GM23338 (cell line): ENCODE data around the gene GDPD5. TPM values are rescaled to one million over a fixed set of nuclear protein-coding genes. Genes with fewer than 3 reads are reported as not detected.

Experiments
- ATAC-seq: fragments of 200-7000 bp; cut with Tn5 transposase; 3 replicates; pipeline ENCODE4 v1.9.1; 2020
- DNase-seq: peaks from one replicate; pipeline ENCODE4 v3.0.0-alpha.2; 2015; ENCODE audit warnings: low spot score
- H2AFZ ChIP-seq: fragments of 200-600 bp; sonication (generic); 2 replicates; pipeline ENCODE4 v1.8.0; 2016; ENCODE audit warnings: antibody characterized with exemption, mild to moderate bottlenecking, moderate library complexity
- H3F3A ChIP-seq: fragments of 200-600 bp; sonication (generic); replicated peaks from 2 replicates; pipeline ENCODE4 v1.8.0; 2017; ENCODE audit warnings: antibody characterized with exemption, mixed run types, low read depth
- H3K27ac ChIP-seq: fragments of 200-600 bp; sonication (generic); 2 replicates; pipeline ENCODE4 v1.6.1; 2016; ENCODE audit warnings: low read depth
- H3K27me3 ChIP-seq: fragments of 200-600 bp; sonication (generic); 2 replicates; pipeline ENCODE4 v1.8.0; 2016; ENCODE audit warnings: mild to moderate bottlenecking, mixed run types, moderate library complexity; ENCODE audit not compliant: insufficient read depth
- H3K36me3 ChIP-seq: fragments of 200-600 bp; sonication (generic); 2 replicates; pipeline ENCODE4 v1.8.0; 2016; ENCODE audit warnings: mild to moderate bottlenecking; ENCODE audit not compliant: insufficient read depth
- H3K4me1 ChIP-seq: fragments of 200-600 bp; sonication (generic); 2 replicates; pipeline ENCODE4 v1.8.0; 2016; ENCODE audit warnings: mild to moderate bottlenecking, moderate library complexity; ENCODE audit not compliant: insufficient read depth
- H3K4me2 ChIP-seq: fragments of 200-600 bp; sonication (generic); 2 replicates; pipeline ENCODE4 v1.7.1; 2017; ENCODE audit warnings: mixed run types
- H3K4me3 ChIP-seq: fragments of 200-600 bp; sonication (generic); 2 replicates; pipeline ENCODE4 v1.6.1; 2016; ENCODE audit warnings: mixed run types
- H3K79me2 ChIP-seq: fragments of 200-600 bp; sonication (generic); replicated peaks from 2 replicates; pipeline ENCODE4 v1.8.0; 2017; ENCODE audit warnings: mild to moderate bottlenecking; ENCODE audit not compliant: insufficient read depth
- H3K9me2 ChIP-seq: fragments of 200-600 bp; sonication (generic); 2 replicates; pipeline ENCODE4 v1.8.0; 2017; ENCODE audit not compliant: insufficient read depth
- H4K20me1 ChIP-seq: fragments of 200-600 bp; sonication (generic); replicated peaks from 2 replicates; pipeline ENCODE4 v1.8.0; 2017; ENCODE audit warnings: mild to moderate bottlenecking; ENCODE audit not compliant: insufficient read depth
- H3K27ac Mint-ChIP-seq: 2 replicates; pipeline ENCODE4 v1.8.0; 2020; ENCODE audit warnings: inconsistent platforms, mild to moderate bottlenecking, moderate library complexity, mixed read lengths
- H3K27me3 Mint-ChIP-seq: 3 replicates; pipeline ENCODE4 v1.8.0; 2022; ENCODE audit warnings: low read depth, mild to moderate bottlenecking, moderate library complexity, mixed read lengths, inconsistent platforms; ENCODE audit not compliant: insufficient read depth, poor library complexity
- H3K36me3 Mint-ChIP-seq: 3 replicates; pipeline ENCODE4 v1.8.0; 2021; ENCODE audit warnings: low read depth, mild to moderate bottlenecking, inconsistent platforms, moderate library complexity, mixed read lengths
- H3K4me1 Mint-ChIP-seq: 3 replicates; pipeline ENCODE4 v1.8.0; 2020; ENCODE audit warnings: mild to moderate bottlenecking, inconsistent platforms, mixed read lengths
- H3K4me3 Mint-ChIP-seq: 3 replicates; pipeline ENCODE4 v1.8.0; 2021; ENCODE audit warnings: moderate library complexity, mild to moderate bottlenecking, inconsistent platforms, mixed read lengths
- H3K9me3 Mint-ChIP-seq: 3 replicates; pipeline ENCODE4 v1.8.0; 2020; ENCODE audit warnings: moderate library complexity, mild to moderate bottlenecking, inconsistent platforms, mixed read lengths
- CREB1 ChIP-seq: fragments of 250-450 bp; sonication (Bioruptor Pico); IDR thresholded peaks from 2 replicates; pipeline ENCODE4 v1.5.0; 2020; ENCODE audit warnings: low read depth, mild to moderate bottlenecking, moderate library complexity
- CTCF ChIP-seq, 2 experiments: fragments of 200-600 bp in 1 of 2; sonication (generic) in 1 of 2; conservative IDR thresholded peaks; 2 replicates each; pipeline versions ENCODE4 v1.5.1 to v1.6.1; 2016 to 2017; ENCODE audit warnings: antibody characterized with exemption in 2 of 2, low read depth in 2 of 2, mild to moderate bottlenecking in 2 of 2, moderate library complexity in 1 of 2
- ETS1 ChIP-seq: IDR thresholded peaks from 2 replicates; pipeline ENCODE4 v1.6.1; 2016; ENCODE audit warnings: antibody characterized with exemption
- EZH2 ChIP-seq: fragments of 200-600 bp; sonication (generic); IDR thresholded peaks from one replicate; pipeline ENCODE4 v1.8.0; 2017; ENCODE audit warnings: antibody characterized with exemption, mild to moderate bottlenecking, low read depth; ENCODE audit not compliant: unreplicated experiment
- EZH2phosphoT487 ChIP-seq: fragments of 200-600 bp; sonication (generic); IDR thresholded peaks from one replicate; pipeline ENCODE4 v1.8.1; 2018; ENCODE audit warnings: antibody characterized with exemption; ENCODE audit not compliant: unreplicated experiment
- JUNB ChIP-seq: IDR thresholded peaks from one replicate; pipeline ENCODE4 v1.6.1; 2016; ENCODE audit warnings: antibody characterized with exemption; ENCODE audit not compliant: unreplicated experiment
- NANOG ChIP-seq: IDR thresholded peaks from 2 replicates; pipeline ENCODE4 v1.6.1; 2016; ENCODE audit warnings: antibody characterized with exemption, borderline replicate concordance
- POLR2AphosphoS5 ChIP-seq: IDR thresholded peaks from 2 replicates; pipeline ENCODE4 v1.6.1; 2016; ENCODE audit warnings: antibody characterized with exemption, low read depth
- STAT1 ChIP-seq: IDR thresholded peaks from one replicate; pipeline ENCODE4 v1.6.1; 2016; ENCODE audit warnings: antibody characterized with exemption; ENCODE audit not compliant: unreplicated experiment
- ZNF114 ChIP-seq: fragments of 250-450 bp; sonication (Bioruptor Pico); IDR thresholded peaks from 2 replicates; pipeline ENCODE4 v1.5.0; 2020; ENCODE audit warnings: mild to moderate bottlenecking, moderate library complexity
- ZNF331 ChIP-seq: fragments of 250-450 bp; sonication (Bioruptor Pico); IDR thresholded peaks from 2 replicates; pipeline ENCODE4 v1.5.0; 2020; ENCODE audit warnings: low read depth, mild to moderate bottlenecking, moderate library complexity
- polyA plus RNA-seq: library from polyadenylated mRNA; unstranded; fragments of >200 nt; fragmentation: Nextera tagmentation; extraction: Ambion mirVana; gene quantifications from 2 replicates; pipeline ENCODE4 v1.2.1, GENCODE V29; 2016
- total RNA-seq: library from RNA; depleted of rRNA; stranded (reverse); fragments of >200 nt; shearing (Covaris generic); gene quantifications from 2 replicates; pipeline ENCODE4 v1.2.3, GENCODE V29; 2014

The GDPD5 gene
- total and polyA plus RNA-seq, 2 experiments from 2014 or later: 1.6 to 4.9 TPM

GRCh38 chr11:75479597-75480145 is 46.1 kb downstream of the GDPD5 start (continued):
- no peak for TF ChIP-seq JUNB
- TF ChIP-seq ZNF114 (CRISPR knock-in tag): no peak

- peaks cover 18% of the 10 kb centered on the region for H3K27me3 Mint-ChIP-seq
- no peak overlapping the region for H3K4me3 Mint-ChIP-seq
- no peaks in the 10 kb centered on the region for H3F3A ChIP-seq
- no peaks in the 10 kb centered on the region for H3K36me3 ChIP-seq
- H3K27ac Mint-ChIP-seq: no peak overlapping the region
- no peaks in the 10 kb centered on the region for H3K9me2 ChIP-seq
- H3K9me3 Mint-ChIP-seq: no peaks in the 10 kb centered on the region
- H3K27ac ChIP-seq: no peak overlapping the region
- no peaks in the 10 kb centered on the region; the same call in 2 of the 3 replicates for H3K36me3 Mint-ChIP-seq
- H3K4me3 ChIP-seq: no peak overlapping the region
- peaks cover 5% of the 10 kb centered on the region; the same call in 1 of the 2 replicates for H3K4me1 ChIP-seq
- no peaks in the 10 kb centered on the region for H3K79me2 ChIP-seq
- peaks cover 26% of the 10 kb centered on the region for H3K4me1 Mint-ChIP-seq
- no peaks in the 10 kb centered on the region for H4K20me1 ChIP-seq
- no peaks in the 10 kb centered on the region for H3K27me3 ChIP-seq
- no peak overlapping the region for H3K4me2 ChIP-seq
- DNase-seq (no peak), ATAC-seq (no peak)
- H2AFZ ChIP-seq: no peak overlapping the region
- TF ChIP-seq POLR2AphosphoS5 (no peak), EZH2 (no peak), STAT1 (no peak), JUNB (no peak), EZH2phosphoT487 (no peak), ZNF331 (CRISPR knock-in tag) (no peak)
Measured at GRCh38 chr11:75478783-75479596, 46.8 kb downstream of the GDPD5 start.

GRCh38 chr11:75477614-75477935 is 48.2 kb downstream of the GDPD5 start:
- H3K4me3 Mint-ChIP-seq: no peak overlapping the region
- no peaks in the 10 kb centered on the region for H3K9me2 ChIP-seq
- H3K27ac Mint-ChIP-seq: no peak overlapping the region
- ATAC-seq (no peak), DNase-seq (no peak)
- H4K20me1 ChIP-seq: no peaks in the 10 kb centered on the region
- no peaks in the 10 kb centered on the region for H3K9me3 Mint-ChIP-seq
- no peaks in the 10 kb centered on the region for H3K36me3 ChIP-seq
- no peaks in the 10 kb centered on the region for H3F3A ChIP-seq
- no peaks in the 10 kb centered on the region for H3K27me3 ChIP-seq
- H3K4me1 ChIP-seq: peaks cover 5% of the 10 kb centered on the region; the same call in 1 of the 2 replicates
- H3K4me1 Mint-ChIP-seq: peaks cover 26% of the 10 kb centered on the region
- H3K4me2 ChIP-seq: no peak overlapping the region
- no peaks in the 10 kb centered on the region; the same call in 2 of the 3 replicates for H3K36me3 Mint-ChIP-seq
- no peaks in the 10 kb centered on the region for H3K79me2 ChIP-seq
- H3K4me3 ChIP-seq: no peak overlapping the region
- peaks cover 13% of the 10 kb centered on the region for H3K27me3 Mint-ChIP-seq
- H3K27ac ChIP-seq: no peak overlapping the region
- no peak overlapping the region for H2AFZ ChIP-seq
- TF ChIP-seq NANOG (no peak), POLR2AphosphoS5 (no peak), ETS1 (no peak), CREB1 (CRISPR knock-in tag) (no peak), STAT1 (no peak), ZNF114 (CRISPR knock-in tag) (no peak), EZH2phosphoT487 (no peak), EZH2 (no peak), ZNF331 (CRISPR knock-in tag) (no peak), CTCF (conservative IDR thresholded peaks at IDR 0.05; ENCODE audit: low read depth in 2 of 2) (no peak)
